GM12891 (cell line): ENCODE results near the gene IP6K3.

ENCODE experiments used
- POLR2A ChIP-seq: IDR thresholded peaks from 2 replicates; pipeline ENCODE4 v1.6.1; 2011; ENCODE audit warnings: low read depth, low read length, control low read depth
- POLR2AphosphoS5 ChIP-seq: IDR thresholded peaks from 2 replicates; pipeline ENCODE4 v1.6.1; 2011; ENCODE audit warnings: low read depth, low read length, control low read depth
- SPI1 ChIP-seq: IDR thresholded peaks from 2 replicates; pipeline ENCODE4 v1.6.1; 2011; ENCODE audit warnings: low read depth, low read length, control low read depth
- TAF1 ChIP-seq: IDR thresholded peaks from 2 replicates; pipeline ENCODE4 v1.6.1; 2011; ENCODE audit warnings: low read depth, low read length, control low read depth

DNA sequence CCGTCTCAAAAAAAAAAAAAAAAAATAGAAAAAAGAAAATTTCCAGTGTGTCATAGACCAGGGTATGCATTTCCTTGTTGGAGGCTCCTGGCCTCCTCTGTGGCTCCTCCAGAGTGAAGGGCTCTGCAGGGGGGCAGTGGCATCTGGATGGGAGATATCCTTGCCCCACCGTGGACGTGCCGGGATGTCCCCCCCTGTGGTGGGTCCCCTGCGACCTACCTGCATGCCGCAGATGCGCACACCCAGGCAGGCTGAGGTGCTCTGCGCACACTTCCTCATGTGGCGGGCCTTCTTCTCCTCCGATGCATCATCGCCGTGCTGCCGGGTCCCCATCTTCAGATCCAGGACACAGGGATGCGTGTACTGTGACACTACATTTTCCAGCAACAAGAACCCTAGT is 21.5 kb downstream of the IP6K3 start:
- TF ChIP-seq POLR2A (no peak), TAF1 (no peak), POLR2AphosphoS5 (no peak), SPI1 (no peak)
